H4 (cell line): ENCODE data around the gene U2AF2. TPM values are rescaled to one million over a fixed set of nuclear protein-coding genes. Genes with fewer than 3 reads are reported as not detected.

Experiments used
- DNase-seq: peaks from one replicate; pipeline ENCODE4 v3.0.0-alpha.2; 2015; ENCODE audit warnings: low spot score
- total RNA-seq: library from RNA; depleted of rRNA; stranded (reverse); fragments of >200 nt; shearing (Covaris generic); gene quantifications from 2 replicates; pipeline ENCODE4 v1.2.3, GENCODE V29; 2014; rRNA removed

Gene U2AF2
- 95.5 and 121 TPM in 2 replicates for total RNA-seq

DNA sequence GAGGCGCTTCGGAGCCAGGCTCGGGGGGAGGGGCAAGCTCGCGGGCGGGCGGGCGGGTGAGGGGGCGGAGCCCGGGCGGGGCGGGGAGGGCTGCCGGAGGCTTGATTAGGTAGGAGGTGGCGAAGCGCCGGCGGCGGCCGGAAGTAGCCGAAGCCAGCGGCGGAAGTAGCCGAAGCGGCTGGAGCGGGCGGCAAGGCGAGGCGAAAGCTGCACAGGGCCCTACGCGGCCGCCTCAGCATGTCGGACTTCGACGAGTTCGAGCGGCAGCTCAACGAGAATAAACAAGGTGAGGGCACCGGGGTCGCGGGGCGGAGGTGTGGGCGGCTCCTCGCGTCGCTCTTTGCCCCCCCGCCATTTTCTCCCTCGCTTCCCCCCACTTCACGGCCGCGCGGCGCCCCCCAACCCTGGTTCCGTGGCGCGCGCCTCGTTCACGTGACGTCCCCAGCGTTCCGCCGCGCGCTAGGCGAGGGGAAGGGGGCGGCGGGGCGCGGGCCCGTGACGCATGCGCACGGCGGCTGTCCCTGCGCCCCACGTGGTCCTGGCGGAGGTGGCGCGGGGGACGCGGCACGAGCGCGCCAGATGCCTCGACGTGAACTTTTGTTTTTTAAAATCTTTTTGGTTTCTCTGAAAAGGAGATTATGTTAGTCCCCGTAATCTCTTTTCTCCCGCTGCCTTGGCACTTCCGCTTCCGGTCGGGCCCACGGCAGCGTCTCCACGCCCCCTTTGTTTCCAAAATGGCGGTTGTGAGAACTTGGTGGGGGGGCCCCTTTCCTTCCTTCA is at the start of gene U2AF2:
U2AF2 (plus strand) TSS at position 168 of the 780 bp plus-strand sequence; CDS start at position 238, 70 bp downstream.
- DNase-seq: peak; percentile 94

DNA sequence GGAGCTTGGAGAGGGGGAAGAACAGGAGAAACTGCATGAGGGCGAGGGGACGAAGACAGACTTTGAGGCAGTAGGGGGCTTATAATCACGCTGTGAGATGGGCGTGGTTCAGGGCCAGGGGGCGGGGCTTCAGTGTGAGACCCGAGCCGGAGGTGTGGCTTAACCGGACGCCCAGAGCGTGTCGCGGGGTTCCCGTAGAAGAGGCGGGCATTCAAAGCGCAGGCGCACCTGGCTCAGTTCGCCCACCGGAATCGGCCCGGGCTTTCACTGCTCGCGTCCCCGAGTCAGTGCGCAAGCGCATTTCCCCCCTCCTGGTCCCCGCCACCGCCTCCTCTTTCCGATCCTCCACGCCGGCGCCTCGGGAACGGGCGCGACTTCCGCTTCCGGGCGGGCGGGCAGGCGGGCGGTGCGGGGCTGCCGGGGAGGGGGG is 49.6 kb upstream of the U2AF2 start:
- peak; percentile 100 for DNase-seq

DNA sequence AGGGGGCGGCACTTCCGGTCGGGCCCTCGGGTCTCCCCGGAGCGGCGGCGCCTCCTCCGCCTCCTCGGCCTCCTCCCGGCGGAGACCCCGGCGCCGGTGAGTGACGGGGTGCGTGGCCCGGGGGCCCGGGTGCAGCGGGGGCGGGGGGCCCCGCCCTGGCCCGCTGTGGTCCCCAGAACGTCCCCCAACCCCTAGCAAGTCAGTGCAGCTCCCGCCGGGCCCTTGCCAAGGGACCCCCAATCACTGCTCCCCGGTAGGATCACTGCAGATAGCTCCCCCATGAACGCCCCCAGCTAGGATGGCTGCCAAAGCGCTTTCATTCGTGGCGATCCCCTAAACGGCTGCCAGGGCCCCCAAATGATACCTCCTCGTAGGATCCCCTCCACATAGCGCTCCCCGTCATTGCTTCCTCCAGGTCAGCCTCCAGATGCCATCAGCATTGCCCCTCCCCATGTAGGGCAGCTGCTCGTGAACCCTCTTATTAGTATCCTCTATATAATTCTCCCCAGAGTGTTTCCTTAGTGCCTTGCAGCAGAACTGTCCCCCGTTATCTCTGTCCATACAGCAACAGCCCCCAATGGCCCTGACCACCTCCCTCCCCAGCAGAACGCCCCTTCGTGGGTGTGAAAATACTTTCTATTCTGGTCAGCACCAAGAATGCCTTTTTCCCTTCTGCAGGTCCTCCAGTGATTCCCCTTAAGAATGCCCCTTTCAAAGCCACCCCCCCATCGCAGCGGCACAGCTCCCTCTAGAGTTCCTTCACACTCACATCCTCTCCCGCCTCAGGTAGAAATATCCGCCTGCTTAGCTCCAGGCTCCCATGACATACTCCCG is 49.0 kb upstream of the U2AF2 start, which contains the start of gene ZNF865:
ZNF865 (plus strand) TSS at position 11 of the 834 bp plus-strand sequence. CDS start 7,972 bp downstream, outside the sequence.
- DNase-seq: peak; percentile 91

DNA sequence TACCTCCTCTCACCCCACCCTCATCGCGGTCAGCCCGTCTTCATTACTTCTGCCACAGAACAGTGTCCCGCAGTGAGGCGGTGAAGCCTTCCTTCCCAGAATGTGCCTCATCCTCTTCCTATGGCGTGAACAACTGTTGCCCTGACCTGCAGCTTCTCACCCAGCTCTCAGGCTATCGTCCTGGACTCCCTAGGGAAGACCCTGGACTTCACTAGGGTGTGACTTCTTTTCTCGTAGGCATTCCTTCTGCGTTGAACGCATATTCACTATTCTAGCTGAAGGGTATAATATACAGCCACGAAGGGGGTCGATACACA is 48.4 kb upstream of the U2AF2 start:
- no peak for DNase-seq

DNA sequence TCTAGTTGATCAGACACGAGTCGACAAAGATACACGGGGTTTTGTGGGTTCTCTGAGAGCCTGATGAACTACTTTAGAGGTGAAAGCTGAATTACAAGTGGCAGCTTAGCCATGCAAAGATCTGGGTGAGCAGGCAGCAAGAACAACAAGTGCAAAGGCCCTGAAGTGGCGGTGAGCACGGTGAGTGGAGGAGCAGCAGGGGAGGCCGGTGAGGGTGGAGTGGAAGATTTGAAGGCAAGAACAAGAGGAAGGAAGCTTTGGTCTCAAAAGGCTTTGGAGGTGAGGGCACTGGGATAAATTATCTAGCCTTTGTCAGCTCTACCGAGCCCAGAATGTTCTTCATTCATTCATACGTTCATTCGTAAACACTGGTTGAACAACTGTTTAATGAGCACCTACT is 48.0 kb upstream of the U2AF2 start:
- DNase-seq: no peak

DNA sequence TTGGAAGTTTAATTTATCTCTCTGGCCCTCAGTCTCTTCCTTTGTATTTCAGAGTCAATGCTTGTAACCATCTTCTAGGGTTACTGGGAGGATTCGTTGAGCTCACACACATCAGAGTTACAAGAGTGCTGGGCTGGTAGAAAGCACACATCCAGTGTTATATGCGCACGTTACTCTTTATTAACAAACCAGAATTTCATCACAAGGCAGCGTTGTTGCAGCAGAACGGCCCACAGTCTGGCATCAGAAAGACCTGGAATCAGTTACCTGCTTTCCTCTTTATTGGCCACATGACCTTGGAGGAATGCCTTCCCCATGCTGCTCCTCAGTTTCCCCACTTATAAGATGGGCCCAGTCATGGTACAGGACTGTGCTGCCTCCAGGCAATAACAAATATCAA is 45.5 kb upstream of the U2AF2 start:
- DNase-seq: no peak

DNA sequence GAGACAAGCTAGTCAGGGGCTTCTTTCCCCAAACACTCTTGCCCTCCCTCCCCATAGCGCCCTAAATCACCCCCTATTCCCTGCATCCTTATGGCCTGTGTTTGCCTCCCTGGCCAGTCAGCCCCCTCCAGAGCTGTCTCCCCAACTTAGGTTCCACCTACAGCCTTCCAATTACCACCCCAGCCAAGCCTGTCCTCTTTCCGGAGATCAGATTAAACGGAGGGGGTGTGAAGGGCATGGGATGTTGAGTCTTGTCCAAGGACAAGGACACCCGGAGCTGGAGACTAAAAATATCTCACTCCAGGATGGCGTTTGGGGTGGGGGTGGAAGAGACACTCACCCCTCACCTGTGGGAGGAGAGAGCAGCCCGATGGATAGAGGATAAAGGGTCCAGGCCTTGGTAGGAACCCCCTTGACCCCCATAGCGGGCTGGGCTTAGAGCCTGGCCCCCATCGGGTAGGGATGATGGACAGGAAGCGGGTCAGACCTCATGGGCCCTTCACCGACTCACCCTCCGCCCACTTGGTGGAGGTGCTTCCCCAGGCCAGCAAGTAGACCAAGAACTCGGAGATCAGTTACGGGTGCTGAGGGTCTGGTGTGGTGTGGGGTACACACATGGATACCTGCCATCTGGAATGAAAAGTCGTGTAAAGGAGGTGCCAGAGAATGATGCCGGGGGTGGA is 43.4 kb upstream of the U2AF2 start:
- no peak for DNase-seq

DNA sequence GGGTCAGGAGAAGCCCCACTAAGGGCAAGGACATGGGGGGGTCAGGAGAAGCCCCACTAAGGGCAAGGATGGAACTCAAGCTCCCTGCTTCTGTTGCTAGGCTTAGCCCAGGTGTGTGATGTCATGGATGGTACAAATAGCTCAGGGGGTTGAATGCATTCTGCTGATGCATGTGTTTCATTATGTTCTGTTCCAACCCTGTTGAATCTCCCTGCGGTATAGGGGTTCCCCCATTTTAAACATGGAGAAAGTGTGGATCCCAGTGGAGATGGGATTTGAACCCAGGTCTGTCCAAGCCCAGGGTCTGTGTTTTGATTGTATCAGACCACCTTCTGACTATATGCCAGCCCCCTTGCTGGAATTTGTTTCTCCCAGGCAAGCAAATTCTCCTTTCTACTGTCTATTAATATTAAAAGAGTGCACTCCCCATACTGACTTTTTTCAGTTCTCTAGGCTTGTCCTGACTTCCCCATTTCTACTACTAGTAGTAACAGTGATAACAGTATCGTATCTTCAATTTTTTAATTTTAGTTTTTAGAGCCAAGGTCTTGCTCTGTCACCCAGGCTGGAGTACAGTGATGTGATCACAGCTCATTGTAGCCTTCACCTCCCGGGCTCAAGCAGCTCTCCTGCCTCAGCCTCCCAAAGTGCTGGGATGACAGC is 42.7 kb upstream of the U2AF2 start:
- DNase-seq: no peak

DNA sequence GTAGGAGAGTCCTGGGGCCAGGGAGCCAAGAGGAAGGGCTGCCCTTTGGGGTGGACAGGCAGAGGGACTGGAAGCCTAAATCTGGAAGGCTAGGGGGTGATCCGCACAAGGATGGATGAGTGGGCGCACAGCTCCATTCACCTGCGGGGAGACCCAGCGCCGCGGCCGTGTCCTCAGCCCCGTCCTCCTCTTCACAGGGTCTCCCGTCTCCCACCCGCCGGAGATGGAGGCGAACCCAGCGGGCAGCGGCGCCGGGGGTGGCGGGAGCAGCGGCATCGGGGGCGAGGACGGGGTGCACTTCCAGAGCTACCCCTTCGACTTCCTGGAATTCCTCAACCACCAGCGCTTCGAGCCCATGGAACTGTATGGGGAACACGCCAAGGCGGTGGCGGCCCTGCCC is 41.4 kb upstream of the U2AF2 start:
- no peak for DNase-seq

DNA sequence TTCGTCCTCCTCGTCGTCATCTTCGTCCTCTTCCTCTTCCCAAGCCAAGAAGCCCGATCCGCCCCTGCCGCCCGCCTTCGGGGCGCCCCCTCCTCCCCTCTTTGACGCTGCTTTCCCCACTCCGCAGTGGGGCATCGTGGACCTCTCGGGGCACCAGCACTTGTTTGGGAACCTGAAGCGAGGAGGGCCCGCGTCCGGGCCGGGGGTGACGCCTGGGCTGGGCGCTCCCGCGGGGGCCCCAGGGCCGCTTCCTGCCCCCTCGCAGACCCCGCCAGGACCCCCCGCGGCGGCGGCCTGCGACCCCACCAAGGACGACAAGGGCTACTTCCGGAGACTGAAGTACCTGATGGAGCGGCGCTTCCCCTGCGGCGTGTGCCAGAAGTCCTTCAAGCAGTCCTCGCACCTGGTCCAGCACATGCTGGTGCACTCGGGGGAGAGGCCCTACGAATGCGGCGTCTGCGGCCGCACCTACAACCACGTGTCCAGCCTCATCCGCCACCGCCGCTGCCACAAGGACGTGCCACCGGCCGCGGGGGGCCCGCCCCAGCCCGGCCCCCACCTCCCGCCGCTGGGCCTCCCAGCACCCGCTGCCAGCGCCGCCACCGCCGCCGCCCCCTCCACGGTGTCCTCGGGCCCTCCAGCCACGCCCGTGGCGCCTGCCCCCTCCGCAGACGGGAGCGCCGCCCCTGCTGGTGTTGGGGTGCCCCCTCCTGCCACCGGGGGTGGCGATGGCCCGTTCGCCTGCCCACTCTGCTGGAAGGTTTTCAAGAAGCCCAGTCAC is 40.7 kb upstream of the U2AF2 start:
- DNase-seq: no peak

DNA sequence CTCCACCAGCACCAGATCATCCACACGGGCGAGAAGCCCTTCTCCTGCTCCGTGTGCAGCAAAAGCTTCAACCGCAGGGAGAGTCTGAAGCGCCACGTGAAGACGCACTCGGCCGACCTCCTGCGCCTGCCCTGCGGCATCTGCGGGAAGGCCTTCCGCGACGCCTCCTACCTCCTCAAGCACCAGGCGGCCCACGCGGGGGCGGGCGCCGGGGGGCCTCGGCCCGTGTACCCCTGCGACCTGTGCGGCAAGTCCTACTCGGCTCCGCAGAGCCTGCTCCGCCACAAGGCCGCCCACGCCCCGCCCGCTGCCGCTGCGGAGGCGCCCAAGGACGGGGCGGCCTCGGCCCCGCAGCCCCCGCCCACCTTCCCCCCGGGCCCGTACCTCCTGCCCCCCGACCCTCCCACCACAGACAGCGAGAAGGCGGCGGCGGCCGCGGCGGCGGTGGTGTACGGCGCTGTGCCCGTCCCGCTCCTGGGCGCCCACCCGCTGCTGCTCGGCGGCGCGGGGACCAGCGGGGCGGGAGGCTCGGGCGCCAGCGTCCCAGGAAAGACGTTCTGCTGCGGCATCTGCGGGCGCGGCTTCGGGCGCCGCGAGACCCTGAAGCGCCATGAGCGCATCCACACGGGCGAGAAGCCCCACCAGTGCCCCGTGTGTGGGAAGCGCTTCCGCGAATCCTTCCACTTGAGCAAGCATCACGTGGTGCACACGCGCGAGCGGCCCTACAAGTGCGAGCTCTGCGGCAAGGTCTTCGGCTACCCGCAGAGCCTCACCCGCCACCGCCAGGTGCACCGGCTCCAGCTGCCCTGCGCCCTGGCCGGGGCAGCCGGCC is 39.9 kb upstream of the U2AF2 start:
- DNase-seq: no peak

DNA sequence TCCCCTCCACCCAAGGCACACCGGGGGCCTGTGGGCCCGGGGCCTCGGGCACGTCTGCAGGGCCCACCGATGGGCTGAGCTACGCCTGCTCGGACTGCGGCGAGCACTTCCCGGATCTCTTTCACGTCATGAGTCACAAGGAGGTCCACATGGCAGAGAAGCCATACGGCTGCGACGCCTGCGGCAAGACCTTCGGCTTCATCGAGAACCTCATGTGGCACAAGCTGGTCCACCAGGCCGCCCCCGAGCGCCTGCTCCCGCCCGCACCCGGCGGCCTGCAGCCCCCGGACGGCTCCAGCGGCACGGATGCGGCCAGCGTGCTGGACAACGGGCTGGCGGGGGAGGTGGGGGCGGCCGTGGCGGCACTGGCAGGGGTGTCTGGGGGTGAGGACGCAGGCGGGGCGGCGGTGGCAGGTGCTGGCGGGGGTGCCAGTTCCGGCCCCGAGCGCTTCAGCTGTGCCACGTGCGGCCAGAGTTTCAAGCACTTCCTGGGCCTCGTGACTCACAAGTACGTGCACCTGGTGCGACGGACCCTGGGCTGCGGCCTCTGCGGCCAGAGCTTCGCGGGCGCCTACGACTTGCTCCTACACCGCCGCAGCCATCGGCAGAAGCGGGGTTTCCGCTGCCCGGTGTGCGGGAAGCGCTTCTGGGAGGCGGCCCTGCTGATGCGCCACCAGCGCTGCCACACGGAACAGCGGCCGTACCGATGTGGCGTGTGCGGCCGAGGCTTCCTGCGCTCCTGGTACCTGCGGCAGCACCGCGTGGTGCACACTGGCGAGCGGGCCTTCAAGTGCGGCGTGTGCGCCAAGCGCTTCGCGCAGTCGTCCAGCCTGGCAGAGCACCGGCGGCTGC is 39.1 kb upstream of the U2AF2 start:
- DNase-seq: no peak

DNA sequence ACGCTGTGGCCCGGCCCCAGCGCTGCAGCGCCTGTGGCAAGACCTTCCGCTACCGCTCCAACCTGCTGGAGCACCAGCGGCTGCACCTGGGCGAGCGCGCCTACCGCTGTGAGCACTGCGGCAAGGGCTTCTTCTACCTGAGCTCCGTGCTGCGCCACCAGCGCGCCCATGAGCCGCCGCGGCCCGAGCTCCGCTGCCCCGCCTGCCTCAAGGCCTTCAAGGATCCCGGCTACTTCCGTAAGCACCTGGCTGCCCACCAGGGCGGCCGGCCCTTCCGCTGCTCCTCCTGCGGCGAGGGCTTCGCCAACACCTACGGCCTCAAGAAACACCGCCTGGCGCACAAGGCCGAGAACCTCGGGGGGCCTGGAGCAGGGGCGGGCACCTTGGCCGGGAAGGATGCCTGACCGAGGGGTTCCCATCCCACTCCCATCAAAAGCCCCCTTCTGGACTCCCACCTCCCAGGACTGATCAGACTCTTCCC is 38.4 kb upstream of the U2AF2 start:
- DNase-seq: no peak

DNA sequence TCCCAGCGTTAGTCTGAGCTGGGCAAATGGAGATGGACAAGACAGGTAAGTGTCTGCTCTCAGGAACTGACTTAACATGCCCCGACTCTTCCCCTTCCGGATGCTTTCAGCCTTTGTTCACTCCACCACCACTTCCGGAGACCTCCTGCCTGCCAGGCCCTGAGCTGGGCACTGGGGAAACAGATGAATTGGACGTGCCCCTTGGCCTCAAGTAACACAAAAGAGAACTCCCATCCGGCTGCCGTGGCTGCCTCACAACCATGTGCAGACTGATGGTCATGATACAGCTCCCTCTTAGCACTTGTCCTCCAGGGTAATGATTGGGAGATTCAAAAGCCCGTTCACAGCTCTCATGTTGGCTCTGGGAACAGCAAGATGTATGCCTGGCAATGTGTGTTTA is 37.4 kb upstream of the U2AF2 start:
- DNase-seq: no peak

DNA sequence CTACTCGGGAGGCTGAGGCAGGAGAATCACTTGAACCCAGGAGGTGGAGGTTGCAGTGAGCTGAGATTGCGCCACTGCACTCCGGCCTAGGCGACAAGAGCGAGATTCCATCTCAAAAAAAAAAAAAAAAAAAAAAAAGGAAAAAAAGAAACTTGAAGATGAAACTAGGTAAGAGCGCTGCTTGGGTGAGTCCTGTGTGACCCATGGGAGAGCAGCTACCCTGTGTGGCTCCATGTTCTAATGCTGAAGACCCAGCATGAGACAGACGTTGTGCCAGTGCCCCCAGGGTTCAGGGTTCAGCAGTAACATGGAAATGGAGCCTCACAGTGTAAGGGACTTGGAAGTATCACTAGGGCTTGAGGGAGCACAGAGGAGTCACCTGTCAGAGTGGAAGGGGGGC is 36.4 kb upstream of the U2AF2 start:
- no peak for DNase-seq

DNA sequence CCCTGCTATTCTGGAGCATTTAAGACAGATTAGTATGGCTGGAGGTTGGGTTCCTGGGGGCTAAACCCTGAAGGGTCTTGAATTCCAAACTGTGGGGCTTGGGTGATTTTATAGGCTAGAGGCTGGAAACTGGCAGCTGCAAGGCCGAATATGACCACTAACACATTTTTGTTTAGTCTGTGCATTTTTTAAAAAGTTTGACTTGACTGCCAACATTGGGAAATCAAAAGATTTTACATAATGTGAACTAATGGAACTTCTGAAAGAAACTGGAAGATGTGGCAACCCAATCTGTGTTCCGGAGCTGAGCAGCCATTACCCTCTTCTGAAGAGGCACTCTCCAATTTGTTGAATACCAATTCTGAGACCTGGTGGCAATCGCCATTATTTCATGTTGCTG is 35.5 kb upstream of the U2AF2 start:
- DNase-seq: no peak

DNA sequence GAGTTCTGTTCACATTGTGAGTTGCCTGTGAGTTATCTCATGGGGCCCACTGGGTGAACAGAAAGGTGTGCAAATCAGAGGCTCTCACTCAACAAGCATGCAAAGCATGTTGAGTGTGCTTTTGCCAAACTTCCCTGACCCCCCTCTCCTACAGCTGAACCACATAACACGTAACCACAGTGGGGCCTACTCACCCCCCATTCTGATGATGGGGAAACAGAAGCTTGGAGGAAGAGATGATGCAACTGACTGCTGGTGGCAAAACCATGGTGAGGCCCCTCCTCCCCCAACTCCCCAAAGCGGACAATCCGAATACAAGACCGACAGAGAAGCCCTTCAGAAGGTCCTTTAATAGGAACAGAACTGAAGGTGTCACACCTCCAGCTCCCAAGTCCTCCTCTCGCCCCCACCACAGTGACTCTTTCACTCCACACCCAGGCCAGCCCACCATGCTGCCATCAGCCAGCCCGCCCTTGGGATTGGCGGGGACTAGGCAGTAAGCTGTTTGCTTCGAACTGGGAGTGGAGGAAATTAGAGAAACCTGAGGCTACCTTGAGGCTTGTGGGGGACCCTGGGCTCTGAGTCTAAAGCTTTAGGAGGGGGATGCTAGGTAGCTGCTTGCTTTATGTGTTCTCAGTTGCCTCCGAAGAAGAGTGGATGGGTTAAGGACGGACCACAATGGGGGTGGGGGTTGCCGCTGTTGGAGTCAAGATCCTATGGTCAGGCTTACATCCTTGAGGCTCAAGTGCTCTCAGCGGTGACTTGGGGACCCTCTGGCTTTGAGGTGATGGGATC is 34.2 kb upstream of the U2AF2 start:
- no peak for DNase-seq

DNA sequence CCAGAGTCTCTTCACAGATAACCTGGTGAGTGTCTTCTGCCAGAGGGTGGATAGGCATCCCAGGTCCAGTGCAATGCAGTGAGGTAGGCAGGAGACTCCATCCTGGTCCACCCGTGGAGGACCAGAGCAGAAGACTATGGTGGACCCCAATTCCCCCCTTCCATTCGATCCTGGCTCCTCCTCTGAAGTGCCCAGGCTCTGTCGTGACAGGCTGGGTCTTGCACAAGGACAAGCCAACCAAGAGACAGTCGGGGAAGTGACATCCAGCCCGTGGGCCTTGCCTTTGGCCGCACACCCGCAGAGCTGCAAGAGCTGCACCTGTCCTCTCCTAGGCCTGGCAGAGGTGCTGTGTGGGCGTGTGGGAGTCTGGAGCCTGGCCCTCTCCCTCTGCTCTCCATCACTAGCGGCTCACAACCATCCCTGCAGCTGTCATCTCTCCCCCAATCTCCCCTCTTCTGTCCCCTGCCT is 33.6 kb upstream of the U2AF2 start:
- no peak for DNase-seq
